Type B pancreatic cell (in vitro differentiated cells): ENCODE data around the gene IRX4. TPM values are rescaled to one million over a fixed set of nuclear protein-coding genes. Genes with fewer than 3 reads are reported as not detected.
"Not testable (repeated sequence)": the region's sequence is repeated elsewhere in the genome, so short reads cannot be mapped to it uniquely, and the experiment has no call there.

ENCODE experiments used
- DNase-seq: peaks from one replicate; pipeline ENCODE4 v3.0.0; 2021; ENCODE audit warnings: mixed read lengths; ENCODE audit not compliant: unreplicated experiment; ENCODE audit errors: extremely low spot score
- H3K27ac Mint-ChIP-seq: 2 replicates; pipeline ENCODE4 v1.8.0; 2021; ENCODE audit warnings: mild to moderate bottlenecking, mixed read lengths
- H3K27me3 Mint-ChIP-seq: 2 replicates; pipeline ENCODE4 v1.8.0; 2021; ENCODE audit warnings: mixed read lengths
- H3K36me3 Mint-ChIP-seq: 2 replicates; pipeline ENCODE4 v1.8.0; 2021; ENCODE audit warnings: mixed read lengths
- H3K4me1 Mint-ChIP-seq: one replicate; pipeline ENCODE4 v1.8.0; 2021; ENCODE audit warnings: mixed read lengths; ENCODE audit not compliant: unreplicated experiment
- H3K4me3 Mint-ChIP-seq: 2 replicates; pipeline ENCODE4 v1.8.0; 2021; ENCODE audit warnings: mild to moderate bottlenecking, mixed read lengths
- H3K9me3 Mint-ChIP-seq: 2 replicates; pipeline ENCODE4 v1.8.0; 2021; ENCODE audit warnings: mixed read lengths
- total RNA-seq: library from RNA; stranded (reverse); gene quantifications from 2 replicates; pipeline ENCODE4 v1.2.1, GENCODE V29; 2021; ENCODE audit warnings: low replicate concordance
- TF ChIP-seq, protein P1 (sequence below): fragments of 200-600 bp; sonication (generic); conservative IDR thresholded peaks from 2 replicates; pipeline ENCODE4 v1.5.0; 2021; ENCODE audit warnings: antibody characterized with exemption, mild to moderate bottlenecking

The IRX4 gene
- total RNA-seq, 1 donor from 2014 or later, result 1.6 TPM

- Mint-ChIP-seq H3K4me3 (no peak overlapping the region), H3K4me1 (peaks cover 5% of the 10 kb centered on the region), H3K9me3 (no peaks in the 10 kb centered on the region), H3K27me3 (peaks cover 62% of the 10 kb centered on the region), H3K27ac (no peak overlapping the region), H3K36me3 (no peaks in the 10 kb centered on the region)
- TF ChIP-seq, protein P1, sequence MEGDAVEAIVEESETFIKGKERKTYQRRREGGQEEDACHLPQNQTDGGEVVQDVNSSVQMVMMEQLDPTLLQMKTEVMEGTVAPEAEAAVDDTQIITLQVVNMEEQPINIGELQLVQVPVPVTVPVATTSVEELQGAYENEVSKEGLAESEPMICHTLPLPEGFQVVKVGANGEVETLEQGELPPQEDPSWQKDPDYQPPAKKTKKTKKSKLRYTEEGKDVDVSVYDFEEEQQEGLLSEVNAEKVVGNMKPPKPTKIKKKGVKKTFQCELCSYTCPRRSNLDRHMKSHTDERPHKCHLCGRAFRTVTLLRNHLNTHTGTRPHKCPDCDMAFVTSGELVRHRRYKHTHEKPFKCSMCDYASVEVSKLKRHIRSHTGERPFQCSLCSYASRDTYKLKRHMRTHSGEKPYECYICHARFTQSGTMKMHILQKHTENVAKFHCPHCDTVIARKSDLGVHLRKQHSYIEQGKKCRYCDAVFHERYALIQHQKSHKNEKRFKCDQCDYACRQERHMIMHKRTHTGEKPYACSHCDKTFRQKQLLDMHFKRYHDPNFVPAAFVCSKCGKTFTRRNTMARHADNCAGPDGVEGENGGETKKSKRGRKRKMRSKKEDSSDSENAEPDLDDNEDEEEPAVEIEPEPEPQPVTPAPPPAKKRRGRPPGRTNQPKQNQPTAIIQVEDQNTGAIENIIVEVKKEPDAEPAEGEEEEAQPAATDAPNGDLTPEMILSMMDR, result no peak
- DNase-seq, result no peak
These were observed 9.3 kb downstream of the IRX4 start for GRCh38 chr5:1873243-1873959.

DNA sequence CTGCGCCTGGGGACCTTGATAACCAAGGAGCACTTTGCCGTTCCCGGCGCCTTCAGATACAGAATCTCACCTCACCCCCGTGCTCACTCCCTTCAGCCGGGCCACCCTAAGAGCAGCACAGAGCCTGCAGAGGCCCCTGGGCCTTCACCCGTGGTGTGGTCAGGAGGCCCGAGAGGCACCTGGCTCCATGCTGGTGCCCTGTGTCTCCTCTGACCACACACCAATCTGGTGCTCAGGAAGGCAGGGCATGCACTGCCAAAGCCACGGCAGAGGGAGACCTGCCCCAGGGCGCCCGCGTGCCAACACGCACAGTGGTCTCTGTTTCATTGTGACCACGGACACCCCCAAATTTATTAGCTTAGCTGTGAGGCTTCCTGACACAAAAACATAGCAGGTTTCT lies 11.3 kb downstream of the IRX4 start:
- Mint-ChIP-seq H3K27me3 (peaks cover 62% of the 10 kb centered on the region), H3K36me3 (no peaks in the 10 kb centered on the region), H3K4me1 (peaks cover 9% of the 10 kb centered on the region), H3K4me3 (no peak overlapping the region), H3K9me3 (no peaks in the 10 kb centered on the region), H3K27ac (no peak overlapping the region)
- DNase-seq, result no peak
- TF ChIP-seq, protein P1, result no peak

DNA sequence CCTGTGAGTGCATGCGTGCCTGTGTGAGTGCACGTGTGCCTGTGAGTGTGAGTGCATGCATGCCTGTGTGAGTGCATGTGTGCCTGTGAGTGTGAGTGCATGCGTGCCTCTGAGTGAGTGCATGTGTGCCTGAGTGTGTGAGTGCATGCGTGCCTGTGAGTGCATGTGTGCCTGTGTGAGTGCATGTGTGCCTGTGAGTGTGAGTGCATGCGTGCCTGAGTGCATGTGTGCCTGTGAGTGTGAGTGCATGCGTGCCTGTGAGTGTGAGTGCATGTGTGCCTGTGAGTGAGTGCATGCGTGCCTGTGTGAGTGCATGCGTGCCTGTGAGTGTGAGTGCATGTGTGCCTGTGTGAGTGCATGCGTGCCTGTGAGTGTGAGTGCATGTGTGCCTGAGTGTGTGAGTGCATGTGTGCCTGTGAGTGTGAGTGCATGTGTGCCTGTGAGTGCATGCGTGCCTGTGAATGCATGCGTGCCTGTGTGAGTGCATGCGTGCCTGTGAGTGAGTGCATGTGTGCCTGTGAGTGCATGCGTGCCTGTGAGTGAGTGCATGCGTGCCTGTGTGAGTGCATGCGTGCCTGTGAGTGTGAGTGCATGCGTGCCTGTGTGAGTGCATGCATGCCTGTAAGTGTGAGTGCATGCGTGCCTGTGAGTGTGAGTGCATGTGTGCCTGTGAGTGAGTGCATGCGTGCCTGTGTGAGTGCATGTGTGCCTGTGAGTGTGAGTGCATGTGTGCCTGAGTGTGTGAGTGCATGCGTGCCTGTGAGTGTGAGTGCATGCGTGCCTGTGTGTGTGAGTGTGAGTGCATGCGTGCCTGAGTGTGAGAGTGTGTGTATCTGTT lies 12.1 kb downstream of the IRX4 start:
- not testable (repeated sequence) for H3K4me3 Mint-ChIP-seq, H3K4me1 Mint-ChIP-seq, H3K36me3 Mint-ChIP-seq, DNase-seq, H3K27ac Mint-ChIP-seq, H3K9me3 Mint-ChIP-seq
- peaks cover 62% of the 10 kb centered on the region for H3K27me3 Mint-ChIP-seq

- no peaks in the 10 kb centered on the region for H3K36me3 Mint-ChIP-seq
- peaks cover 59% of the 10 kb centered on the region for H3K27me3 Mint-ChIP-seq
- H3K9me3 Mint-ChIP-seq, result no peaks in the 10 kb centered on the region
- TF ChIP-seq, protein P1, result no peak
- H3K27ac Mint-ChIP-seq, result no peak overlapping the region
- peaks cover 9% of the 10 kb centered on the region for H3K4me1 Mint-ChIP-seq
- DNase-seq, result no peak
- H3K4me3 Mint-ChIP-seq, result no peak overlapping the region
These were observed 13.7 kb downstream of the IRX4 start for GRCh38 chr5:1868886-1869475.

- Mint-ChIP-seq H3K27ac (no peak overlapping the region), H3K36me3 (no peaks in the 10 kb centered on the region), H3K27me3 (peaks cover 53% of the 10 kb centered on the region), H3K9me3 (no peaks in the 10 kb centered on the region), H3K4me1 (peaks cover 6% of the 10 kb centered on the region), H3K4me3 (no peak overlapping the region)
- TF ChIP-seq, protein P1, result no peak
- no peak for DNase-seq
These were observed 14.9 kb downstream of the IRX4 start for GRCh38 chr5:1867815-1868143.
